HG02571 (cell line): ENCODE measurements around the gene XAGE1A.
"Not testable (repeated sequence)": the region's sequence is repeated elsewhere in the genome, so short reads cannot be mapped to it uniquely, and the experiment has no call there.

ENCODE experiments used
- ATAC-seq: cut with Tn5 transposase; IDR thresholded peaks from one replicate; pipeline ENCODE4 v1.9.1; 2021; ENCODE audit warnings: mild to moderate bottlenecking, moderate library complexity; ENCODE audit not compliant: unreplicated experiment

The XAGE1A gene

DNA sequence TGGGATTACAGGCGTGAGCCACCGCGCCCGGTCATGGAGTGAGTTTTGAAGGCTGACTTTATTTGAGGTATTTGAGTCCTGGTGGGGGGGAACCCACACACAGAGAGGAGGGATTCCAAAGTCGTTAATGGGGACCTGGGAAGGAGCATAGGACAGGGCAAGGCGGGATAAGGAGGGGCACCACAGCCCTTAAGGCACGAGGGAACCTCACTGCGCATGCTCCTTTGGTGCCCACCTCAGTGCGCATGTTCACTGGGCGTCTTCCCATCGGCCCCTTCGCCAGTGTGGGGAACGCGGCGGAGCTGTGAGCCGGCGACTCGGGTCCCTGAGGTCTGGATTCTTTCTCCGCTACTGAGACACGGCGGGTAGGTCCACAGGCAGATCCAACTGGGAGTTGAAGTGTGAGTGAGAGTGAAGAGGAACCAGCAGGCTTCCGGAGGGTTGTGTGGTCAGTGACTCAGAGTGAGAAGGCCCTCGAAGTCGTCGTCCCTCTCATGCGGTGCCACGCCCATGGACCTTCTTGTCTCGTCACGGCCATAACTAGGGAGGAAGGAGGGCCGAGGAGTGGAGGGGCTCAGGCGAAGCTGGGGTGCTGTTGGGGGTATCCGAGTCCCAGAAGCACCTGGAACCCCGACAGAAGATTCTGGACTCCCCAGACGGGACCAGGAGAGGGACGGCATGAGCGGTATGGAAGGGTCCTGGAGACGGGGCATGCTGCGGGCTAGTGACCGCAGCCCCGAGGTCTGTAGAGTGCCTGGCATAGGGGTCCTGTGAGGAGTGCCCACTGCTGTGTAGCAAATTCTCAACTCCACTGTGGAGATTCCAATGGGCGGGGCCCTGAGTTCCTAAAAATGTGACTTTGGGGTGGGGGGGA is at the start of gene XAGE1A:
XAGE1A (plus strand) TSS at position 264 of the 874 bp plus-strand sequence. CDS start 1,554 bp downstream, outside the sequence.
- not testable (repeated sequence) for ATAC-seq

DNA sequence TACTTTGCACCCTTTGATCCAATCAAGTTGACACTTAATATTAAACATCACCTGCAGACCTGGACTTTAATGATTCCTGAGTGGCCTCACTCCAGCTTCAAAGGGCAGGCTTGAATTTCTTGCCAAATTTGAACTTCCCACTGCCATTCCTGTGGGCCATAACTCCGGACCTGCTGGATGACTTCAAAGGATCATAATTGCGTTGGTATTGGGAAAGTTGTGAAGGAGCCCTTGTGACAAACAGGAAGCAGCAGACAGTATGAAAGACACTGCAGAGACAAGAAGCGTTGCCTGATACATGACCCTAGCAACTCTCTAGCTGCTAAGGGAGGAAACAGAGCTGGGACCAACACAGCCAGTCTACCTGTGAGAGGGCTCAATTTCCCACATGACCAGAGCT is 43.6 kb upstream of the XAGE1A start:
- not testable (repeated sequence) for ATAC-seq

- ATAC-seq, result not testable (repeated sequence)
Observed at GRCh38 chrX:52471301-52471700, 24.3 kb upstream of the XAGE1A start.

DNA sequence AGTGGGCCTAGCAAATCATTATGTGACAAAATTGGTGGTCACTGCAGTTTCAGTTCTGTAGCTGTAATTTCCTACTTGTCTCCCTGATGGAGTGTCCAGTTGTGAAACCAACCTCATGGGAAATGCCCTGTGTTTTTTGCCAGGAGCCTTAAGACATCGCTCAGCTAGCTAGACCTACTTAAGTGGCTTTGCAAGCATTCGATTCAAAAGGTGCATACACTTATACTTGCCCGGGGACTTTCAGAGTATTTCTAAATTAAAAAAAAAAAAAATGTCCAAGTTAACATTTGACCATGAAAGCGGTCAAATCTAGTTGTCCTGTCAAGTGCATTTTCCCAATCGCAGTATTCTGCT is 788 bp downstream of the XAGE1A start:
- not testable (repeated sequence) for ATAC-seq

GRCh38 chrX:52501362-52501761 is 5.8 kb downstream of the XAGE1A start:
- not testable (repeated sequence) for ATAC-seq

DNA sequence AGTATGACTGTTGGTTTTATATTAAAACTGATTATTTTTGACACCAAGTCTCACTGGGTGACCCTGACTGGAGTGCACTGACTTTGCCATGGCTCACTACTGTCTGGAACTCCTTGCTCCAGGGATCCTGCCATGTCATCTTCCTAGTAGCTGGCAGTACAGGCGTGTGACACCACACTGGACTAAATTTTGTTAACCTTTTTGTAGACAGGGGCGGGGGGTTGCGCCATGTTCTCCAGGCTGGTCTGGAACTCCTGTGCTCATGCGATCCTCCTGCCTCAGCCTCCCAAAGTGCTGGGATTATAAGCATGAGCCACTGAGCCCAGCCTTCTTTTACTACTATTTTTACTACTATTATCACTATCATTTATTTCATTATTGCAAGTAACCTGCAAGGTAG is 8.9 kb downstream of the XAGE1A start:
- ATAC-seq, result no peak

DNA sequence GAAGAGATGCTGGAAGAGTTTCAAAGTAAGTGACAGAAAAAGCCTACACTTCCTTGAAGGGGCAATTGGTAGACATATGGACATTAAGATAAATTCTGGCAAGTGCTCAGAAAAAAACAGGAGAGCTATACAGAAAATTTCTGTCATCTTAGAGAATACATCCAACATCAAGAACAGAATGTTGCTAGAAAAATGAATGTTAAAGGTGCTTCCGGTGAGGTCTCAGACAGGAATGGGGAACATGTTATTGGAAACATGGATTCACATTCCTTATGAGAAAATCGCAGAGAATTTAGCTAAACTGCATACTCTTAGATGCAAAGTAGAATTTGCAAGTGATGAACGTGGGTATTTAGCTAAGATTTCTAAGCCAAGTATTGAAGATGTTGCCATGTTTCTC is 11.7 kb downstream of the XAGE1A start:
- no peak for ATAC-seq

GRCh38 chrX:52509916-52510315 is 14.3 kb downstream of the XAGE1A start:
- ATAC-seq, result no peak

DNA sequence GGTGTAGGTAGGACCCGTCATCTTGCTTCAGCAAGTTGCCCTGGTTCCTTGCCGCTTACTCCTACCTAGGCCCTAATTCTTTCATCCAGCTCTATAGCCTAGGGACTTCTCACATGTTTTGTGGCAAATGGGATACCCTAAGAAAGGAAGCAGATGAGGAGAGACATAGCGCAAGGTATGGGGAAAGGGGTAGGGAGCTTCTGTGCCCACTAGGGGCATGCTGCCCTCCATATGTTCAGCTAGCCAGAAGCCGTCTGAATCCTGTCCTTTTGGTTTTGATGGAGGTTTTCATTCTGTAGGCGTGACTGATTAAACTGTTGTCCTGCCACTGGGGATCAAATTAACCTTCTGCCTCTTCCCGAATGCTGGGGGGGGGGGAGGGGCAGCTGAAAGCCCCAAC is 15.5 kb downstream of the XAGE1A start:
- ATAC-seq, result not testable (repeated sequence)

DNA sequence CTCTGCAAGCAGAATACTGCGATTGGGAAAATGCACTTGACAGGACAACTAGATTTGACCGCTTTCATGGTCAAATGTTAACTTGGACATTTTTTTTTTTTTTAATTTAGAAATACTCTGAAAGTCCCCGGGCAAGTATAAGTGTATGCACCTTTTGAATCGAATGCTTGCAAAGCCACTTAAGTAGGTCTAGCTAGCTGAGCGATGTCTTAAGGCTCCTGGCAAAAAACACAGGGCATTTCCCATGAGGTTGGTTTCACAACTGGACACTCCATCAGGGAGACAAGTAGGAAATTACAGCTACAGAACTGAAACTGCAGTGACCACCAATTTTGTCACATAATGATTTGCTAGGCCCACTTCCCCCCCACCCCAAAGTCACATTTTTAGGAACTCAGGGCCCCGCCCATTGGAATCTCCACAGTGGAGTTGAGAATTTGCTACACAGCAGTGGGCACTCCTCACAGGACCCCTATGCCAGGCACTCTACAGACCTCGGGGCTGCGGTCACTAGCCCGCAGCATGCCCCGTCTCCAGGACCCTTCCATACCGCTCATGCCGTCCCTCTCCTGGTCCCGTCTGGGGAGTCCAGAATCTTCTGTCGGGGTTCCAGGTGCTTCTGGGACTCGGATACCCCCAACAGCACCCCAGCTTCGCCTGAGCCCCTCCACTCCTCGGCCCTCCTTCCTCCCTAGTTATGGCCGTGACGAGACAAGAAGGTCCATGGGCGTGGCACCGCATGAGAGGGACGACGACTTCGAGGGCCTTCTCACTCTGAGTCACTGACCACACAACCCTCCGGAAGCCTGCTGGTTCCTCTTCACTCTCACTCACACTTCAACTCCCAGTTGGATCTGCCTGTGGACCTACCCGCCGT is 20.7 kb downstream of the XAGE1A start:
- ATAC-seq, result not testable (repeated sequence)

DNA sequence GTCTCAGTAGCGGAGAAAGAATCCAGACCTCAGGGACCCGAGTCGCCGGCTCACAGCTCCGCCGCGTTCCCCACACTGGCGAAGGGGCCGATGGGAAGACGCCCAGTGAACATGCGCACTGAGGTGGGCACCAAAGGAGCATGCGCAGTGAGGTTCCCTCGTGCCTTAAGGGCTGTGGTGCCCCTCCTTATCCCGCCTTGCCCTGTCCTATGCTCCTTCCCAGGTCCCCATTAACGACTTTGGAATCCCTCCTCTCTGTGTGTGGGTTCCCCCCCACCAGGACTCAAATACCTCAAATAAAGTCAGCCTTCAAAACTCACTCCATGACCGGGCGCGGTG is 21.3 kb downstream of the XAGE1A start, which contains the start of gene XAGE1B:
XAGE1B (minus strand) TSS at position 77 of the 339 bp plus-strand sequence. CDS start 1,536 bp downstream, outside the sequence.
- not testable (repeated sequence) for ATAC-seq

DNA sequence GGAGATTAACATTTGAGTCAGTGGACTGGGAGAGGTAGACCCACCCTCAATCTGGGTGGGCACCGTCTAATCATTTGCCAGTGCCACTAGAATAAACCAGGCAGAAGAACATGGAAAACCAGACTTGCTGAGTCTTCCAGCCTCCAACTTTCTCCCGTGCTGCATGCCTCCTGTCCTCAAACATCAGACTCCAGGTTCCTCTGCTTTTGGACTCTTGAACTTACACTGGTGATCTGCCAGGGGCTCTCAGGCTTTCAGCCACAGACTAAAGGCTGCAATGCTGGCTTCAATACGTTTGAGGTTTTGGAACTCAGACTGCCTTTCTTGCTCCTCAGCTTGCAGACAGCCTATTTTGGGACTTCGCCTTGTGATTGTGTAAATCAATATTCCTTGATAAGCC is 45.4 kb downstream of the XAGE1A start:
- not testable (repeated sequence) for ATAC-seq

DNA sequence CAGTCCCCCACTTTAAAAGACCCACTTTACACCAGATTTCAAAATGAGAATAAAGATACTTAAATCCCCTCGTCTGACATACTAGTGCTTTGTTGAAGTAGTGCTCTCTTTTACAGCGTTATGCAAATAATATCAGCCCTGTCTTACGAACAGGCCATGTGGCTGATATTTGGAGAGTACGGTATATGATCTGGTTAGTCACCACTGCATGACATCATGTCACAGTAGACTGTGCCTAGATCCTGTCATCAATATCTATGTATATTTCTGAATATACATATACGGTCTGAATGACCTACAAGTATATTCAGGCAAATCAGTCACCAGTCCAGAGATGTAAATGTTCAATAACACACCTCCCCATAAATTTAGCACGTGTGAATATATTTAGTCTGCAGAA is 46.7 kb downstream of the XAGE1A start:
- ATAC-seq, result no peak

DNA sequence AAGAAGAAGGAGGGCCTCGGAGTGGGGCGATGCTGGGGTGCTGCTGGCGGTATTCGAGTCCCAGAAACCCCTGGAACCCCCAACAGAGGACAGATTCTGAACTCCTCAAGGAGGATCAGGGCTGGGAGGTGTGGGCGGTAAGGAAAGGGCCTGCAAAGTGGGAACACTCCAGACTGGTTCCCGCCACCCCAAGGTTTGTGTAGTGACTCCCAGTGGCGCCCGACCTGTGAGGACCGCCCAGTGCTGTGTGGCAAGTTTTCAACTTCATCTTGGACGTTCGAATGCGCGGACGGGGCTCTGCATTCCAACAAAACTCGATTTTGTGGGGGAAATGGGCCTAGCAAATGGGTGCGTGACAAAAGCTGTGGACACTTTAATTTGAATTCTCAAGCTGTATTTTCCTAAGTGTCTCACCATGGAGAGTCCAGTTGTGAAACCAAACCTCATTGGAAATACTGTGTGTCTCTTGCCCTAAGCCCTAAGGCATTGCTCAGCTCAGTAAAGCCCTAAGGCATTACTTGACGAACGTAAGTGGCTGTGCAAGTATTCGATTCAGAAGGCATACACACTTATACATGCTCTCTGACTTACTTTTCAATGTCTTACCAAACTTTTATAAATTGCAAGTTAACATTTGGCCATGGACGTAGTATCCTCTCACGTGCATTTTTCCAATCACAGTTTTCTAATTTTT is 48.7 kb downstream of the XAGE1A start:
- no peak for ATAC-seq

GRCh38 chrX:52548769-52549168 is 53.2 kb downstream of the XAGE1A start:
- not testable (repeated sequence) for ATAC-seq
